ENCODE results near the gene ADCY9.

Gene ADCY9

GRCh38 chr16:4064950-4065352 lies 51.3 kb downstream of the ADCY9 start:
- Histone ChIP-seq H3K4me3 (ENCODE audit: low read depth, low read length) (no peak overlapping the region), H3K27ac (no peak overlapping the region), H3K36me3 (replicated peaks) (no peaks in the 10 kb centered on the region), H3K27me3 (replicated peaks) (no peaks in the 10 kb centered on the region)
- DNase-seq, result no peak
- no peak for TF ChIP-seq CTCF (IDR thresholded peaks at IDR 0.05; ENCODE audit: low read depth, low read length, missing control alignments)
- in situ Hi-C loops (cut with HindIII; ENCODE audit: low pct_ligation_motif_present, low sequenced_read_pairs), result no loop called here

- Histone ChIP-seq H3K4me3 (ENCODE audit: low read depth, low read length) (no peak overlapping the region), H3K36me3 (replicated peaks) (no peaks in the 10 kb centered on the region), H3K27me3 (replicated peaks) (no peaks in the 10 kb centered on the region), H3K27ac (no peak overlapping the region)
- in situ Hi-C loops (cut with HindIII; ENCODE audit: low pct_ligation_motif_present, low sequenced_read_pairs), result no loop called here
- no peak for TF ChIP-seq CTCF (IDR thresholded peaks at IDR 0.05; ENCODE audit: low read depth, low read length, missing control alignments)
- DNase-seq, result no peak
These were observed 53.9 kb downstream of the ADCY9 start for GRCh38 chr16:4062212-4062802.

GRCh38 chr16:4060823-4061222 lies 55.4 kb downstream of the ADCY9 start:
- no peak for DNase-seq
- H3K27ac ChIP-seq, result no peak overlapping the region
- H3K27me3 ChIP-seq (replicated peaks), result no peaks in the 10 kb centered on the region
- TF ChIP-seq CTCF (IDR thresholded peaks at IDR 0.05; ENCODE audit: low read depth, low read length, missing control alignments), result no peak
- in situ Hi-C loops (cut with HindIII; ENCODE audit: low pct_ligation_motif_present, low sequenced_read_pairs), result no loop called here
- H3K4me3 ChIP-seq (ENCODE audit: low read depth, low read length), result no peak overlapping the region
- H3K36me3 ChIP-seq (replicated peaks), result no peaks in the 10 kb centered on the region

GRCh38 chr16:4060009-4060408 lies 56.2 kb downstream of the ADCY9 start:
- Histone ChIP-seq H3K36me3 (replicated peaks) (no peaks in the 10 kb centered on the region), H3K4me3 (ENCODE audit: low read depth, low read length) (no peak overlapping the region), H3K27ac (no peak overlapping the region), H3K27me3 (replicated peaks) (no peaks in the 10 kb centered on the region)
- no peak for DNase-seq
- TF ChIP-seq CTCF (IDR thresholded peaks at IDR 0.05; ENCODE audit: low read depth, low read length, missing control alignments), result no peak
- in situ Hi-C loops (cut with HindIII; ENCODE audit: low pct_ligation_motif_present, low sequenced_read_pairs), result no loop called here

- H3K36me3 ChIP-seq (replicated peaks), result no peaks in the 10 kb centered on the region
- TF ChIP-seq CTCF (IDR thresholded peaks at IDR 0.05; ENCODE audit: low read depth, low read length, missing control alignments), result no peak
These were observed 57.9 kb downstream of the ADCY9 start for GRCh38 chr16:4058386-4058785.

GRCh38 chr16:4057439-4057877 lies 58.8 kb downstream of the ADCY9 start:
- no peaks in the 10 kb centered on the region for H3K36me3 ChIP-seq (replicated peaks)
- H3K27ac ChIP-seq, result no peak overlapping the region
- H3K27me3 ChIP-seq (replicated peaks), result no peaks in the 10 kb centered on the region
- no peak for DNase-seq
- TF ChIP-seq CTCF (IDR thresholded peaks at IDR 0.05; ENCODE audit: low read depth, low read length, missing control alignments), result no peak
- no peak overlapping the region for H3K4me3 ChIP-seq (ENCODE audit: low read depth, low read length)
- in situ Hi-C loops (cut with HindIII; ENCODE audit: low pct_ligation_motif_present, low sequenced_read_pairs), result no loop called here

More at GRCh38 chr16:4058386-4058785, 57.9 kb downstream of the ADCY9 start:
- H3K4me3 ChIP-seq (ENCODE audit: low read depth, low read length), result no peak overlapping the region
- H3K27me3 ChIP-seq (replicated peaks), result no peaks in the 10 kb centered on the region
- H3K27ac ChIP-seq, result no peak overlapping the region
- in situ Hi-C loops (cut with HindIII; ENCODE audit: low pct_ligation_motif_present, low sequenced_read_pairs), result no loop called here
- DNase-seq, result no peak

Data from brain microvascular endothelial cell (primary cell).